Activated CD4-positive, alpha-beta T cell treated with anti-CD3 and anti-CD28 coated beads, Interleukin-2, Interleukin-4, amounts not matched to agents 100 ng/mL and 50 ng/mL, durations not matched to agents 16 hours and 8 hours (primary cell): Measurements from ENCODE around the gene FBXW9.
"Not testable (repeated sequence)": the region's sequence is repeated elsewhere in the genome, so short reads cannot be mapped to it uniquely, and the experiment has no call there.

Experiments
- DNase-seq: peaks from one replicate; pipeline ENCODE4 v3.0.0-alpha.2; 2020; ENCODE audit warnings: low spot score

The FBXW9 gene

GRCh38 chr19:12715102-12715501, 18.7 kb upstream of the FBXW9 start:
- DNase-seq: no peak

- not testable (repeated sequence) for DNase-seq
Measured at GRCh38 chr19:12713304-12713703, 16.9 kb upstream of the FBXW9 start.

GRCh38 chr19:12712077-12712476, 15.6 kb upstream of the FBXW9 start:
- not testable (repeated sequence) for DNase-seq

- DNase-seq: no peak
Measured at GRCh38 chr19:12711187-12711586, 14.8 kb upstream of the FBXW9 start.

- DNase-seq: no peak
Measured at GRCh38 chr19:12708641-12709040, 12.2 kb upstream of the FBXW9 start.

- no peak for DNase-seq
Measured at GRCh38 chr19:12706332-12706718, 9.9 kb upstream of the FBXW9 start.

GRCh38 chr19:12705654-12706331, 9.4 kb upstream of the FBXW9 start:
- DNase-seq: no peak

- no peak for DNase-seq
Measured at GRCh38 chr19:12705169-12705568, 8.7 kb upstream of the FBXW9 start.

- DNase-seq: no peak
Measured at GRCh38 chr19:12703046-12703445, 6.6 kb upstream of the FBXW9 start.

- DNase-seq: no peak
Measured at GRCh38 chr19:12701596-12702282, 5.3 kb upstream of the FBXW9 start.

- no peak for DNase-seq
Measured at GRCh38 chr19:12698138-12698537, 1.7 kb upstream of the FBXW9 start.

GRCh38 chr19:12697425-12697824, 994 bp upstream of the FBXW9 start:
- not testable (repeated sequence) for DNase-seq

GRCh38 chr19:12695997-12696365, 450 bp downstream of the FBXW9 start:
- DNase-seq: no peak

- no peak for DNase-seq
Measured at GRCh38 chr19:12695514-12695913, 917 bp downstream of the FBXW9 start.

GRCh38 chr19:12695096-12695495, 1.3 kb downstream of the FBXW9 start:
- DNase-seq: no peak

- DNase-seq: no peak
Measured at GRCh38 chr19:12694641-12695040, 1.8 kb downstream of the FBXW9 start.

- no peak for DNase-seq
Measured at GRCh38 chr19:12692960-12693359, 3.5 kb downstream of the FBXW9 start.

- DNase-seq: no peak
Measured at GRCh38 chr19:12689581-12690216, 6.7 kb downstream of the FBXW9 start.

- no peak for DNase-seq
Measured at GRCh38 chr19:12689012-12689411, 7.4 kb downstream of the FBXW9 start.

- DNase-seq: no peak
Measured at GRCh38 chr19:12687496-12688196, 8.8 kb downstream of the FBXW9 start, which contains the start of gene GNG14. Gene GNG14, plus strand, starts transcription at chr19:12687998. Its CDS starts 51 bp downstream, at chr19:12688049.

- DNase-seq: no peak
Measured at GRCh38 chr19:12685831-12686230, 10.6 kb downstream of the FBXW9 start.
